GM23338 (cell line): ENCODE measurements around the gene GPR26. TPM values are rescaled to one million over a fixed set of nuclear protein-coding genes. Genes with fewer than 3 reads are reported as not detected.

ENCODE experiments used
- ATAC-seq: fragments of 200-7000 bp; cut with Tn5 transposase; 3 replicates; pipeline ENCODE4 v1.9.1; 2020
- DNase-seq: peaks from one replicate; pipeline ENCODE4 v3.0.0-alpha.2; 2015; ENCODE audit warnings: low spot score
- H2AFZ ChIP-seq: fragments of 200-600 bp; sonication (generic); 2 replicates; pipeline ENCODE4 v1.8.0; 2016; ENCODE audit warnings: antibody characterized with exemption, mild to moderate bottlenecking, moderate library complexity
- H3F3A ChIP-seq: fragments of 200-600 bp; sonication (generic); replicated peaks from 2 replicates; pipeline ENCODE4 v1.8.0; 2017; ENCODE audit warnings: antibody characterized with exemption, mixed run types, low read depth
- H3K27ac ChIP-seq: fragments of 200-600 bp; sonication (generic); 2 replicates; pipeline ENCODE4 v1.6.1; 2016; ENCODE audit warnings: low read depth
- H3K27me3 ChIP-seq: fragments of 200-600 bp; sonication (generic); 2 replicates; pipeline ENCODE4 v1.8.0; 2016; ENCODE audit warnings: mild to moderate bottlenecking, mixed run types, moderate library complexity; ENCODE audit not compliant: insufficient read depth
- H3K36me3 ChIP-seq: fragments of 200-600 bp; sonication (generic); 2 replicates; pipeline ENCODE4 v1.8.0; 2016; ENCODE audit warnings: mild to moderate bottlenecking; ENCODE audit not compliant: insufficient read depth
- H3K4me1 ChIP-seq: fragments of 200-600 bp; sonication (generic); 2 replicates; pipeline ENCODE4 v1.8.0; 2016; ENCODE audit warnings: mild to moderate bottlenecking, moderate library complexity; ENCODE audit not compliant: insufficient read depth
- H3K4me2 ChIP-seq: fragments of 200-600 bp; sonication (generic); 2 replicates; pipeline ENCODE4 v1.7.1; 2017; ENCODE audit warnings: mixed run types
- H3K4me3 ChIP-seq: fragments of 200-600 bp; sonication (generic); 2 replicates; pipeline ENCODE4 v1.6.1; 2016; ENCODE audit warnings: mixed run types
- H3K79me2 ChIP-seq: fragments of 200-600 bp; sonication (generic); replicated peaks from 2 replicates; pipeline ENCODE4 v1.8.0; 2017; ENCODE audit warnings: mild to moderate bottlenecking; ENCODE audit not compliant: insufficient read depth
- H3K9me2 ChIP-seq: fragments of 200-600 bp; sonication (generic); 2 replicates; pipeline ENCODE4 v1.8.0; 2017; ENCODE audit not compliant: insufficient read depth
- H4K20me1 ChIP-seq: fragments of 200-600 bp; sonication (generic); replicated peaks from 2 replicates; pipeline ENCODE4 v1.8.0; 2017; ENCODE audit warnings: mild to moderate bottlenecking; ENCODE audit not compliant: insufficient read depth
- H3K27ac Mint-ChIP-seq: 2 replicates; pipeline ENCODE4 v1.8.0; 2020; ENCODE audit warnings: inconsistent platforms, mild to moderate bottlenecking, moderate library complexity, mixed read lengths
- H3K27me3 Mint-ChIP-seq: 3 replicates; pipeline ENCODE4 v1.8.0; 2022; ENCODE audit warnings: low read depth, mild to moderate bottlenecking, moderate library complexity, mixed read lengths, inconsistent platforms; ENCODE audit not compliant: insufficient read depth, poor library complexity
- H3K36me3 Mint-ChIP-seq: 3 replicates; pipeline ENCODE4 v1.8.0; 2021; ENCODE audit warnings: low read depth, mild to moderate bottlenecking, inconsistent platforms, moderate library complexity, mixed read lengths
- H3K4me1 Mint-ChIP-seq: 3 replicates; pipeline ENCODE4 v1.8.0; 2020; ENCODE audit warnings: mild to moderate bottlenecking, inconsistent platforms, mixed read lengths
- H3K4me3 Mint-ChIP-seq: 3 replicates; pipeline ENCODE4 v1.8.0; 2021; ENCODE audit warnings: moderate library complexity, mild to moderate bottlenecking, inconsistent platforms, mixed read lengths
- H3K9me3 Mint-ChIP-seq: 3 replicates; pipeline ENCODE4 v1.8.0; 2020; ENCODE audit warnings: moderate library complexity, mild to moderate bottlenecking, inconsistent platforms, mixed read lengths
- CREB1 ChIP-seq: fragments of 250-450 bp; sonication (Bioruptor Pico); IDR thresholded peaks from 2 replicates; pipeline ENCODE4 v1.5.0; 2020; ENCODE audit warnings: low read depth, mild to moderate bottlenecking, moderate library complexity
- EZH2 ChIP-seq: fragments of 200-600 bp; sonication (generic); IDR thresholded peaks from one replicate; pipeline ENCODE4 v1.8.0; 2017; ENCODE audit warnings: antibody characterized with exemption, mild to moderate bottlenecking, low read depth; ENCODE audit not compliant: unreplicated experiment
- EZH2phosphoT487 ChIP-seq: fragments of 200-600 bp; sonication (generic); IDR thresholded peaks from one replicate; pipeline ENCODE4 v1.8.1; 2018; ENCODE audit warnings: antibody characterized with exemption; ENCODE audit not compliant: unreplicated experiment
- polyA plus RNA-seq: library from polyadenylated mRNA; unstranded; fragments of >200 nt; fragmentation: Nextera tagmentation; extraction: Ambion mirVana; gene quantifications from 2 replicates; pipeline ENCODE4 v1.2.1, GENCODE V29; 2016
- total RNA-seq: library from RNA; depleted of rRNA; stranded (reverse); fragments of >200 nt; shearing (Covaris generic); gene quantifications from 2 replicates; pipeline ENCODE4 v1.2.3, GENCODE V29; 2014
- TF ChIP-seq, protein P1 (sequence below): fragments of 250-450 bp; sonication (Bioruptor Pico); IDR thresholded peaks from 2 replicates; pipeline ENCODE4 v1.5.0; 2020; ENCODE audit warnings: mild to moderate bottlenecking, moderate library complexity
- TF ChIP-seq, protein P2 (sequence below): IDR thresholded peaks from one replicate; pipeline ENCODE4 v1.6.1; 2018; ENCODE audit warnings: antibody characterized with exemption; ENCODE audit not compliant: unreplicated experiment

The GPR26 gene
- total and polyA plus RNA-seq, 2 experiments from 2014 or later: 0.06 to 0.07 TPM

DNA sequence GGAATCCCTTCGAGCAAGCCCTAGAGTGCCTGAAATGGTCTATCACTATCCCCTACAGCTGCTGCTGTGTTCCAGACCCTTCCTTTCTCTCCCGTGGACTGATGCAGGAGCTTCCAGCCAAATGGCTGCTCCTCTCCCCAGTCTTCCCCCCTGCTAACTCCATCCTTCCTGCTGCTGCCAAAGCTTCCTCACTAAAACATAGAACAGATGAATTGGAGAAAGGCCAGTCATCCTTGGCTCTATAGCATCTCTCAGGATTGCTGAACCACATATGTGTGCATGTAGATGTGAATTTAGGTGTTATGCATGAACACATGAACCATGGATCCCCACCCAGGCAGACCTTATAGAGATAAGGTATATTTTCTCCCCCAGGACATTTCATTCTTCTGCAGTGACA, 60.7 kb downstream of the GPR26 start (continued):
- TF ChIP-seq, protein P1, sequence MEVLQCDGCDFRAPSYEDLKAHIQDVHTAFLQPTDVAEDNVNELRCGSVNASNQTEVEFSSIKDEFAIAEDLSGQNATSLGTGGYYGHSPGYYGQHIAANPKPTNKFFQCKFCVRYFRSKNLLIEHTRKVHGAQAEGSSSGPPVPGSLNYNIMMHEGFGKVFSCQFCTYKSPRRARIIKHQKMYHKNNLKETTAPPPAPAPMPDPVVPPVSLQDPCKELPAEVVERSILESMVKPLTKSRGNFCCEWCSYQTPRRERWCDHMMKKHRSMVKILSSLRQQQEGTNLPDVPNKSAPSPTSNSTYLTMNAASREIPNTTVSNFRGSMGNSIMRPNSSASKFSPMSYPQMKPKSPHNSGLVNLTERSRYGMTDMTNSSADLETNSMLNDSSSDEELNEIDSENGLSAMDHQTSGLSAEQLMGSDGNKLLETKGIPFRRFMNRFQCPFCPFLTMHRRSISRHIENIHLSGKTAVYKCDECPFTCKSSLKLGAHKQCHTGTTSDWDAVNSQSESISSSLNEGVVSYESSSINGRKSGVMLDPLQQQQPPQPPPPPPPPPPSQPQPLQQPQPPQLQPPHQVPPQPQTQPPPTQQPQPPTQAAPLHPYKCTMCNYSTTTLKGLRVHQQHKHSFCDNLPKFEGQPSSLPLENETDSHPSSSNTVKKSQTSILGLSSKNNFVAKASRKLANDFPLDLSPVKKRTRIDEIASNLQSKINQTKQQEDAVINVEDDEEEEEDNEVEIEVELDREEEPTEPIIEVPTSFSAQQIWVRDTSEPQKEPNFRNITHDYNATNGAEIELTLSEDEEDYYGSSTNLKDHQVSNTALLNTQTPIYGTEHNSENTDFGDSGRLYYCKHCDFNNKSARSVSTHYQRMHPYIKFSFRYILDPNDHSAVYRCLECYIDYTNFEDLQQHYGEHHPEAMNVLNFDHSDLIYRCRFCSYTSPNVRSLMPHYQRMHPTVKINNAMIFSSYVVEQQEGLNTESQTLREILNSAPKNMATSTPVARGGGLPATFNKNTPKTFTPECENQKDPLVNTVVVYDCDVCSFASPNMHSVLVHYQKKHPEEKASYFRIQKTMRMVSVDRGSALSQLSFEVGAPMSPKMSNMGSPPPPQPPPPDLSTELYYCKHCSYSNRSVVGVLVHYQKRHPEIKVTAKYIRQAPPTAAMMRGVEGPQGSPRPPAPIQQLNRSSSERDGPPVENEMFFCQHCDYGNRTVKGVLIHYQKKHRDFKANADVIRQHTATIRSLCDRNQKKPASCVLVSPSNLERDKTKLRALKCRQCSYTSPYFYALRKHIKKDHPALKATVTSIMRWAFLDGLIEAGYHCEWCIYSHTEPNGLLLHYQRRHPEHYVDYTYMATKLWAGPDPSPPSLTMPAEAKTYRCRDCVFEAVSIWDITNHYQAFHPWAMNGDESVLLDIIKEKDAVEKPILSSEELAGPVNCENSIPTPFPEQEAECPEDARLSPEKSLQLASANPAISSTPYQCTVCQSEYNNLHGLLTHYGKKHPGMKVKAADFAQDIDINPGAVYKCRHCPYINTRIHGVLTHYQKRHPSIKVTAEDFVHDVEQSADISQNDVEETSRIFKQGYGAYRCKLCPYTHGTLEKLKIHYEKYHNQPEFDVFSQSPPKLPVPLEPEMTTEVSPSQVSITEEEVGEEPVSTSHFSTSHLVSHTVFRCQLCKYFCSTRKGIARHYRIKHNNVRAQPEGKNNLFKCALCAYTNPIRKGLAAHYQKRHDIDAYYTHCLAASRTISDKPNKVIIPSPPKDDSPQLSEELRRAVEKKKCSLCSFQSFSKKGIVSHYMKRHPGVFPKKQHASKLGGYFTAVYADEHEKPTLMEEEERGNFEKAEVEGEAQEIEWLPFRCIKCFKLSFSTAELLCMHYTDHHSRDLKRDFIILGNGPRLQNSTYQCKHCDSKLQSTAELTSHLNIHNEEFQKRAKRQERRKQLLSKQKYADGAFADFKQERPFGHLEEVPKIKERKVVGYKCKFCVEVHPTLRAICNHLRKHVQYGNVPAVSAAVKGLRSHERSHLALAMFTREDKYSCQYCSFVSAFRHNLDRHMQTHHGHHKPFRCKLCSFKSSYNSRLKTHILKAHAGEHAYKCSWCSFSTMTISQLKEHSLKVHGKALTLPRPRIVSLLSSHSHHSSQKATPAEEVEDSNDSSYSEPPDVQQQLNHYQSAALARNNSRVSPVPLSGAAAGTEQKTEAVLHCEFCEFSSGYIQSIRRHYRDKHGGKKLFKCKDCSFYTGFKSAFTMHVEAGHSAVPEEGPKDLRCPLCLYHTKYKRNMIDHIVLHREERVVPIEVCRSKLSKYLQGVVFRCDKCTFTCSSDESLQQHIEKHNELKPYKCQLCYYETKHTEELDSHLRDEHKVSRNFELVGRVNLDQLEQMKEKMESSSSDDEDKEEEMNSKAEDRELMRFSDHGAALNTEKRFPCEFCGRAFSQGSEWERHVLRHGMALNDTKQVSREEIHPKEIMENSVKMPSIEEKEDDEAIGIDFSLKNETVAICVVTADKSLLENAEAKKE: no peak
- TF ChIP-seq, protein P2, sequence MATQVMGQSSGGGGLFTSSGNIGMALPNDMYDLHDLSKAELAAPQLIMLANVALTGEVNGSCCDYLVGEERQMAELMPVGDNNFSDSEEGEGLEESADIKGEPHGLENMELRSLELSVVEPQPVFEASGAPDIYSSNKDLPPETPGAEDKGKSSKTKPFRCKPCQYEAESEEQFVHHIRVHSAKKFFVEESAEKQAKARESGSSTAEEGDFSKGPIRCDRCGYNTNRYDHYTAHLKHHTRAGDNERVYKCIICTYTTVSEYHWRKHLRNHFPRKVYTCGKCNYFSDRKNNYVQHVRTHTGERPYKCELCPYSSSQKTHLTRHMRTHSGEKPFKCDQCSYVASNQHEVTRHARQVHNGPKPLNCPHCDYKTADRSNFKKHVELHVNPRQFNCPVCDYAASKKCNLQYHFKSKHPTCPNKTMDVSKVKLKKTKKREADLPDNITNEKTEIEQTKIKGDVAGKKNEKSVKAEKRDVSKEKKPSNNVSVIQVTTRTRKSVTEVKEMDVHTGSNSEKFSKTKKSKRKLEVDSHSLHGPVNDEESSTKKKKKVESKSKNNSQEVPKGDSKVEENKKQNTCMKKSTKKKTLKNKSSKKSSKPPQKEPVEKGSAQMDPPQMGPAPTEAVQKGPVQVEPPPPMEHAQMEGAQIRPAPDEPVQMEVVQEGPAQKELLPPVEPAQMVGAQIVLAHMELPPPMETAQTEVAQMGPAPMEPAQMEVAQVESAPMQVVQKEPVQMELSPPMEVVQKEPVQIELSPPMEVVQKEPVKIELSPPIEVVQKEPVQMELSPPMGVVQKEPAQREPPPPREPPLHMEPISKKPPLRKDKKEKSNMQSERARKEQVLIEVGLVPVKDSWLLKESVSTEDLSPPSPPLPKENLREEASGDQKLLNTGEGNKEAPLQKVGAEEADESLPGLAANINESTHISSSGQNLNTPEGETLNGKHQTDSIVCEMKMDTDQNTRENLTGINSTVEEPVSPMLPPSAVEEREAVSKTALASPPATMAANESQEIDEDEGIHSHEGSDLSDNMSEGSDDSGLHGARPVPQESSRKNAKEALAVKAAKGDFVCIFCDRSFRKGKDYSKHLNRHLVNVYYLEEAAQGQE: no peak
- no peak for TF ChIP-seq CREB1 (CRISPR knock-in tag)
- TF ChIP-seq EZH2phosphoT487: no peak

DNA sequence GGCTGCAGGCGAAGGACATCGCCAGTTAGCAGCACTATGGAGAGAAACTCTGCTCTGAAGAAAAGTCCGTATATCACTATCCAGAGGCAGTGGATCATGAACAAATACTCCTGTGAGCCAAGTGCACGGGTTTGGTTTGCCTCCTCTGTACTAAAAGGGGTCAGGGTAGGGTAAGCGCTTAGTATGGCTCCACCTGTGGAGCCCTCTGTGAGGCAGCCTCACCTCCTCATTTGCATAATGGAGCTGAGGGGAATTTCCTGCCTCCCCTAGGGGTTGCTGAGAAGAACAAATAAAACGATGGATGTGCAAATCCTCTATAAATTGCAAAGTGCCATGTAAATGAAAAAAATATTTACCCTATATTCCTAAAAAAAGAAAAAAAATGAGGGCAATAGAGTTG, 63.4 kb downstream of the GPR26 start:
- DNase-seq: no peak
- peaks cover 14% of the 10 kb centered on the region; the same call in 2 of the 3 replicates for H3K36me3 Mint-ChIP-seq
- no peaks in the 10 kb centered on the region; the same call in 1 of the 2 replicates for H3K36me3 ChIP-seq
- H2AFZ ChIP-seq: 0 out of 2 replicates have a peak overlapping the region, but pooled peaks have one; percentile 47
- no peak overlapping the region for H3K27ac Mint-ChIP-seq
- peaks cover 20% of the 10 kb centered on the region for H3K4me1 Mint-ChIP-seq
- H3K27me3 ChIP-seq: no peaks in the 10 kb centered on the region
- H3K4me2 ChIP-seq: 0 out of 2 replicates have a peak overlapping the region, but pooled peaks have one; percentile 43
- peaks cover 9% of the 10 kb centered on the region; the same call in 1 of the 2 replicates for H3K4me1 ChIP-seq
- H3K9me3 Mint-ChIP-seq: peaks cover 22% of the 10 kb centered on the region
- no peaks in the 10 kb centered on the region for H3K9me2 ChIP-seq
- H3K27me3 Mint-ChIP-seq: no peaks in the 10 kb centered on the region
- no peak overlapping the region for H3K4me3 Mint-ChIP-seq
- no peaks in the 10 kb centered on the region for H4K20me1 ChIP-seq
- ATAC-seq: peak; percentile 85
- H3K27ac ChIP-seq: no peak overlapping the region
- no peaks in the 10 kb centered on the region for H3K79me2 ChIP-seq
- H3K4me3 ChIP-seq: no peak overlapping the region
- H3F3A ChIP-seq: no peaks in the 10 kb centered on the region
- TF ChIP-seq, protein P1: no peak
- TF ChIP-seq CREB1 (CRISPR knock-in tag) (no peak), EZH2 (no peak)
